ENCODE results near the gene MSX2.

DNA sequence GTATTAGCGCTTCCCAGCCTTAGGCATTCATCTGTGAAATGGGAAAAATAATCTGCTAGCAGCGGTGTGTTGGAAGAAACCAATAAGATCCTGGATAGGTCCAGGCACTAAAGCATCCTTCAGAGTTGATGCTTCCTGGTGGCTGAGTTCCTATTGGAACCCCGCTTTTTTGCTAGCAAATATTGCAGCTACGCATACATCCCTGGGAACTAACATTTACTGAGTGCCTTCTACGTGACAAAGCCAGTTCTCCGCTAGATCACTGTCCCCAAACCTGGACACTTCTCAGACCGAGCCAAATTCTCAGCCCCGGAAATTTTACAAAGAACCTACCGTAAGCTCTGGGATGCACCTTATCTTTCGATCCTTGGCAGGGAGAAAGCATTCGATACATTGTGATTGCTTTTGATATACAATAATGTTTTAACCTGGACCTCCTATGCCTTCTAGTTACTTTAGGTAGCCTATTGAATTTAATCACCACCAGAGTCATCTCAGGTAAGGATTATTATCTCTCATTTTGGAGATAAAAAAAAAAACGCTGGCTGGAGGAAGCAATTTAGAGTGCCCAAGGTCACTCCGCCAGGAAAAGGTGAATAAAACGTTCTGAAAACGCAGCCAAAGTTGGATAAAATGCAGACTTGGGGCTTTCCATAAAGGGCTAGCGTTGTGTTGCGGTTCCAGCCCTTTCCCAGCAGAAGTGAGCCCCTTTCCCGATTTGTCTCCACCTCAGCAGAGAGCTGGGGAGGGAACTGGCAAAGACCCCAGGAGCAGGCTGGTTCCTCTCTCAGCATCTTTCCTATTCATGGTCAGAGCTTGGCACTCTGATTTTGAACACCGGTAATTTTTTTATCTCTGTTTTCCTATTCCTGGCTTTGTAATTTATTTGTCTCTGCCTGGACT lies 2.6 kb upstream of the MSX2 start:
- TF ChIP-seq CTCF (IDR thresholded peaks at IDR 0.05) (no peak), POLR2A (IDR thresholded peaks at IDR 0.05) (no peak)

Measured in lower leg skin (tissue), 3 donors.